HG03135 (cell line): ENCODE measurements around the gene TECTB.

Source experiments
- ATAC-seq: cut with Tn5 transposase; IDR thresholded peaks from one replicate; pipeline ENCODE4 v1.9.1; 2021; ENCODE audit warnings: mild to moderate bottlenecking, moderate library complexity; ENCODE audit not compliant: unreplicated experiment

The TECTB gene

DNA sequence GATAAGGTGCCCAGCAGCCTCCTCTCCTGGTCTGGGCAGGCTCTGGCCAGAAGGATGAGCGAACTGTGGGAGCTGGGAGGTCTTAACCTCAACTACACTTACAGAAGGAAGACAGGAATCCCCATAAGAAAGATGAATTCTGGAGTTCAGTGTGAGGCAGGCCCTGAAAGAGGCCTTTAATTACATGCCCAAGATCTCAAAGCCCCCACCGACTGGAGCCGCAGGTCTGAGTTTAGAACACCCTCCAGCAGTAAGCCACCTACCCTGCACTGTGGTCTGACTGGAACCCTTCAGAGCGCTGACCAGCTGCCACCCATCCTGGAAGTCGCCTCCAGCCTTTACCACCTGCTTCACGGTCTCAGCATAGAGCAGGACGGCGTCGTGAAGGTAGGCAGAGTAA lies 62.5 kb downstream of the TECTB start:
- ATAC-seq: no peak

DNA sequence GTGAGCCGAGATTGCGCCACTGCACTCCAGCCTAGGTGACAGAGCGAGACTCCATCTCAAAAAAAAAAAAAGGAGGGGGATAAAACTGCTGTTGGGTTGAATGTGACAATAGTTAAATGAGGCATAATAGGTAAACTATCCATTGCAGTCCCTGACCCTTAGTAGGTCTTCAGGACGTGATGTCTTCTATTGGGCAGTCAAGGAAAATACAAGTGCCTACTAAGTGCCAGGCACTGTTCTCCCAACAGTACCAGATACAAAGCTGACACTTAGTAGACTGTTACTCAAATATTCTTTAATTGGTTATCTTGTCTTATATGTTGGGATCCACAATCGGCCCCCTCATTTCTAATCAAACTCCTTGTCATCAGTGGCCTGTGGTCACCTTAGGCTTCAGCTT lies 63.6 kb downstream of the TECTB start:
- ATAC-seq: no peak

DNA sequence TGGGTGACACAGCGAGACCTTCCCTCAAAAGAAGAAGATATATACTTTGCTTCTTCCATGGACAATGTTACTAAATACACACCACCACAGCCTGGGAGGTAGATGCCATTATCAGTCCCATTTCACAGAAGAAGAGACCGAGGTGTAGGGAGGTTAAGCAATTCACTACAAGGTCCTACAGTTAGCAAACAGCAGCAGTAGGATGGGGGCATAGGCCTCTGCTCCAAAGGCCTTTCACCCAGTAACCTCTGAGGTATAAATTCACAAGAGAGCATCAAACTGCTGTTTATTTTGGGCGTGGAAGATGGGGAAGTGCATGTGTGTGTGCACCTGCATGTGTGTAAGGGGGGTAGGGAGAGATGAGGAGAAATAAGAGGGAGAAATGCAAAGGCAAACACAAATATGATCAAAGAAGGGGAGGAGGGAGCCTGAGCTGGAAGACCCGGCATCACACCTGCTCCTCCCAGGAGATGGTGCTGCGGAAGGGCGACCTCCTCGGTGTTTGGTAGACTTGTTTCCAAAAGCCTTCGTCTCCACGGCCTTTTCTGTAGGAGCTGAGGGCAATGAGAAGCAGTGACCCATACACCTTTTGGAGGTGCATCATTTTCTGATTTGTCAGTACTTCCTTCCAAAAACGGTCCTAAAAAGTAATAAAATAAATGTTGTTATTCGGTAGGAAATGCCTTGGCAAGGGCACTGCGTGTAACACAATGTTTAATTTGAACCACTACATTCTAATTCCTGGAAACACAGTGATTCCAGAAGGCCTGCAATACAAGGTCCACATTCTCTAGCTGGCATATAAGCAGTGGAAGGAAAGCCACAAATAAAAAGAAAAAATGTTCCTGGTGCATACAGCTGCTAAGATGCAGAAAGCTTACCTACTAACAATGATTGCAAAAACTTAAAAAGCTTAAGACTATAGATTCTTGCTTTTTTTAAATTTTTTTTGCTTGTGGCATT lies 64.8 kb downstream of the TECTB start:
- no peak for ATAC-seq

DNA sequence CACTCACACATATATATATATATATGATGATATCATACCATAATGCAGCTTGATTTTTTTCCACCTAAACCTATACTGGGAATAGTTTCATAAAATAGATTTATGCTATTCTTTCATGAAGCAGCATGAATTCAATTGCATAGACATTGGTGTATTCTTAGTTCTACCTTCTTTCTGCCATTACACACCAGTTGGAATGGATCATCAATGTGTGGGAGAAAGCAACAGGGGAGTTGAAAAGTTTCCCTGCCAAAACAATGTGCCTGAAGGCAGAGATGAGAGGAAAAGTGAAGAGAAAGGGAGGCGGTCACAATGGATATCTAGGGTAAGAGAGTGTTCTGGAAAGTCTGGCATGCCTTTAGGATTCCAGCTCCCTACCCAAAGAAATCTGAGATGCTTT lies 65.6 kb downstream of the TECTB start:
- no peak for ATAC-seq

DNA sequence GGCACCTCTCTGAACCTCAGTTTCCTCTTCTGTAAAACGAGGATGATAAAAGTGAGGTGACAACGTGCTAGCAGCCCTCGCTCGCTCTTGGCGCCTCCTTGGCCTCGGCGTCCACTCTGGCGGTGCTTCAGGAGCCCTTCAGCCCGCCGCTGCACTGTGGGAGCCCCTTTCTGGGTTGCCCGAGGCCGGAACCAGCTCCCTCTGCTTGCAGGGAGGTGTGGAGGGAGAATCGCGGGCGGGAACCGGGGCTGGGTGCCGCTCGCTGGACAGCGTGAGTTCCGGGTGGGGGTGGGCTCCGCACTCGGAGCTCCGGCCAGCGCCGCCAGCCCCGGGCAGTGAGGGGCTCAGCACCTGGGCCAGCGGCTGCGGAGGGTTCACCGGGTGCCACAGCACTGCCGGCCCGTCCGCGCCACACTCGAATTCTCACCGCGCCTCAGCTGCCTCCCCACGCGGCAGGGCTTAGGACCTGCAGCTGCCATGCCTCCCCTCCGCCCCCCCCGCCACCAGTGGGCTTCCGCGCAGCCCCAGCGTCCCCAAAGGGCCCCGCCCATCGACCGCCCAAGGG lies 66.4 kb downstream of the TECTB start:
- ATAC-seq: no peak

DNA sequence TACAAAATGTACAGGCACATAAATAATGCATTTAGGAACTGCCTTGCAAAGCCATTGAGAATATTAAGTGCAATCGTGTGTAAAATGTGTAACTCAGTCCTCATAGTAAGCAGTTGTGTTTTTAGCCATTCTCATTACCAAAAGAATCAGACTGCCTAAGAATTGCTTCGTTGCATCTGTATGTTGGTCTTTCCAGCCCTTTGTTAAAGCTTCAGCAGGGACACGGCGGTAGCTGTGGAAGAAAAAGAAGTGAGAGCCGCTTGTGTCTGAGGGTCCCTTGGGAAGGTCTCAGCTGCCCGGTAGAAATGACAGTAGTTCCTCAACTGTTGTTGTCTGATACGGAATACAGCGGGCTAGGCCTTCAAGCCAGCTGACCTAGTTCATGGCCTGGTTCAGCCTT lies 67.9 kb downstream of the TECTB start:
- ATAC-seq: no peak

DNA sequence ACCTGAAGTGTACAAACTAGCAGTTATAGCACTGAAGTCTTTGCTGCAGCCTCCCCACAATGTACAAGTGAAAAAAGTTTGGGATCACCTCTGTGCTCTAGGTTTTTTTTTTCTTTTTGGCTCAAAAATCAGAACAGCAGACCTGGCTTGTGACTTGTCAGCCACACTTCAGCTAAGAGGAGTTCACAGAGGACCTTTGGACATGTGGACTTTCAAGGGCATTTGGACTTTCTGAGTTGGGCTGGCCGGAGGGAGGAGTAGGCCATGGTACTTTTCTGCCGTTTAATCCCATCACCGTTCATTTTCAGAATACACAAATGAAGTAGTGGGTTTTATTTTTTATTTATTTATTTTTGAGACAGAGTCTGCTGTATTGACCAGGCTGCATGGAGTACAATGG lies 68.8 kb downstream of the TECTB start:
- ATAC-seq: no peak

DNA sequence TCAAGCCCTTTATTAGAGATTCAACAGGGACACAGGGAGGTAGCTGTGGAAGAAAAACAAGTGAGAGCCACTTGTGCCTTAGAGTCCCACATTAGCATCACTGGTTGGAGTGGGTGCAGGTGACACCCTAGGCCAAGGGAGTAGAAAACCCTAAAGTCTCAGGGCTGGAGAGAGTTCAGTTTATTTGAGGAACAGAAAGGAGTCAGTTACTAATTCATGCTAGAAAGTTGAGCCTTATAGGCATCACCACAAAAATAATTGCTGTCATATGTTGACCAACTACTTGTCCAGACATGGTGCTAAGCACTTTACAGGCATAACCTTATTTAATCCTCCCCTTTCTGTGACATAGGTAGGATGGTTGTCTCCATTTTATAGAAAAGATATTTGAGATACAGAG lies 69.8 kb downstream of the TECTB start:
- no peak for ATAC-seq
